Esophagus squamous epithelium (tissue), 4 donors: Measurements from ENCODE around the gene C15orf62.

Experiments used
- POLR2A ChIP-seq, 4 donors: fragments of 450-650 bp; IDR thresholded peaks; one replicate each; pipeline ENCODE4 v1.6.1; 2017; ENCODE audit warnings: antibody characterized with exemption in 4 of 4, mild to moderate bottlenecking in 4 of 4, moderate library complexity in 3 of 4
- TF ChIP-seq, protein P1 (sequence below), 6 experiments: fragments of 450-650 bp in 4 of 6; fragments of 200-600 bp in 2 of 6; sonication (generic) in 2 of 6; IDR thresholded peaks; one replicate each; pipeline ENCODE4 v1.5.1; 2016 to 2019; ENCODE audit warnings: antibody characterized with exemption in 6 of 6, mild to moderate bottlenecking in 4 of 6, moderate library complexity in 4 of 6

DNA sequence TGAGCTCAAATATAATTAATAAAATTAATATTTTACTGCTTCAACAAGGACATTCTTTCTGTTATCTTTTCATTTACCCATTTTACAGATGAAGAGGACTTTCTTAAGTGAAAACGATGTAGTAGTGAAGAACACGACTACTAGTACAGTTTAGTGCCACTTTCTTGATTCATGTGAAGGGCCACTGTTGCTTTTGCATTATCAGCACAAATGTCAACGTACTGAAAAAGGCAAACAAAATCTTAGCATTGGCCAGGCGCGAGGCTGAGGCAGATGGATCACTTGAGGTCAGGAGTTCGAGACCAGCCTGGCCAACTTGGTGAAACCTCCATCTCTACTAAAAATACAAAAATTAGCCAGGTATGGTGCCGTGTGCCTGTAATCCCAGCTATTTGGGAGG, 49.3 kb downstream of the C15orf62 start:
- TF ChIP-seq, protein P1, sequence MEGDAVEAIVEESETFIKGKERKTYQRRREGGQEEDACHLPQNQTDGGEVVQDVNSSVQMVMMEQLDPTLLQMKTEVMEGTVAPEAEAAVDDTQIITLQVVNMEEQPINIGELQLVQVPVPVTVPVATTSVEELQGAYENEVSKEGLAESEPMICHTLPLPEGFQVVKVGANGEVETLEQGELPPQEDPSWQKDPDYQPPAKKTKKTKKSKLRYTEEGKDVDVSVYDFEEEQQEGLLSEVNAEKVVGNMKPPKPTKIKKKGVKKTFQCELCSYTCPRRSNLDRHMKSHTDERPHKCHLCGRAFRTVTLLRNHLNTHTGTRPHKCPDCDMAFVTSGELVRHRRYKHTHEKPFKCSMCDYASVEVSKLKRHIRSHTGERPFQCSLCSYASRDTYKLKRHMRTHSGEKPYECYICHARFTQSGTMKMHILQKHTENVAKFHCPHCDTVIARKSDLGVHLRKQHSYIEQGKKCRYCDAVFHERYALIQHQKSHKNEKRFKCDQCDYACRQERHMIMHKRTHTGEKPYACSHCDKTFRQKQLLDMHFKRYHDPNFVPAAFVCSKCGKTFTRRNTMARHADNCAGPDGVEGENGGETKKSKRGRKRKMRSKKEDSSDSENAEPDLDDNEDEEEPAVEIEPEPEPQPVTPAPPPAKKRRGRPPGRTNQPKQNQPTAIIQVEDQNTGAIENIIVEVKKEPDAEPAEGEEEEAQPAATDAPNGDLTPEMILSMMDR (IDR thresholded peaks at IDR 0.05), result no peak
- no peak for TF ChIP-seq POLR2A (IDR thresholded peaks at IDR 0.05)
